SJCRH30 (cell line): ENCODE data around the gene LDHAL6B. TPM values are rescaled to one million over a fixed set of nuclear protein-coding genes. Genes with fewer than 3 reads are reported as not detected.
A peak's percentile ranks its signal among the peaks of the same experiment; 100 is the strongest.
"Not testable (repeated sequence)": the region's sequence is repeated elsewhere in the genome, so short reads cannot be mapped to it uniquely, and the experiment has no call there.

Experiments
- DNase-seq, 2 experiments: peaks; one replicate each; pipeline ENCODE4 v3.0.0-alpha.2; 2015 to 2020
- H3K27ac ChIP-seq: fragments of 250-450 bp; sonication (Bioruptor Pico); 2 replicates; pipeline ENCODE4 v1.5.1; 2020; ENCODE audit warnings: mild to moderate bottlenecking, moderate library complexity
- H3K27me3 ChIP-seq: fragments of 250-450 bp; sonication (Bioruptor Pico); 2 replicates; pipeline ENCODE4 v1.5.1; 2020; ENCODE audit warnings: mild to moderate bottlenecking, moderate library complexity
- H3K36me3 ChIP-seq: fragments of 250-450 bp; sonication (Bioruptor Pico); 2 replicates; pipeline ENCODE4 v1.5.1; 2020; ENCODE audit warnings: mild to moderate bottlenecking, moderate library complexity
- H3K4me1 ChIP-seq: fragments of 250-450 bp; sonication (Bioruptor Pico); 2 replicates; pipeline ENCODE4 v1.5.1; 2020; ENCODE audit warnings: mild to moderate bottlenecking, moderate library complexity
- H3K4me3 ChIP-seq: fragments of 250-450 bp; sonication (Bioruptor Pico); 2 replicates; pipeline ENCODE4 v1.5.1; 2020; ENCODE audit warnings: mild to moderate bottlenecking, moderate library complexity
- H3K9me3 ChIP-seq: fragments of 250-450 bp; sonication (Bioruptor Pico); replicated peaks from 2 replicates; pipeline ENCODE4 v1.5.1; 2020; ENCODE audit warnings: mild to moderate bottlenecking, moderate library complexity
- total RNA-seq: library from RNA; depleted of rRNA; stranded (reverse); fragments of >200 nt; shearing (Covaris generic); gene quantifications from 2 replicates; pipeline ENCODE4 v1.2.3, GENCODE V29; 2014; rRNA removed

Gene LDHAL6B
- total RNA-seq = not detected in 2 replicates

DNA sequence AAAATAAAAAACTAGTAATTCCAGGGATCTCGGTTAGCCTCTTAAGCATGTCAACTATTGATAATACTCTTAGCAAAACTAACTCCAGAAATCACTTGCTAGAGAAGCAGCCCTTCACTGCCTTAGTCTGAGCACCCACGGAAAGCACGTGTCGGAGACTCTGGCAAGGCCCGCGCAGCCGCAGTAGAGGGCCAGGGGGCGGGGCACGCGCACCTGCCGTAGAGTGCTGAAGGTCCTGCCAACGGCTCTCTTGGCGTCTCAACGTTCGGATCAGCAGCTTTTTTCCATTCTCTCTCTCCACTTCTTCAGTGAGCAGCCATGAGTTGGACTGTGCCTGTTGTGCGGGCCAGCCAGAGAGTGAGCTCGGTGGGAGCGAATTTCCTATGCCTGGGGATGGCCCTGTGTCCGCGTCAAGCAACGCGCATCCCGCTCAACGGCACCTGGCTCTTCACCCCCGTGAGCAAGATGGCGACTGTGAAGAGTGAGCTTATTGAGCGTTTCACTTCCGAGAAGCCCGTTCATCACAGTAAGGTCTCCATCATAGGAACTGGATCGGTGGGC, at the start of gene LDHAL6B:
Gene LDHAL6B, plus strand, starts transcription at position 221 of the 561 bp plus-strand sequence. Its CDS starts 98 bp downstream, at position 319.
- H3K27ac ChIP-seq = no peak within 1 kb of the TSS
- H3K4me3 ChIP-seq = no peak within 1 kb of the TSS
- no peak for DNase-seq
- no peaks in the 10 kb centered on the region for H3K27me3 ChIP-seq
- H3K36me3 ChIP-seq = peaks cover 62% of the 10 kb centered on the region
- no peaks in the 10 kb centered on the region for H3K9me3 ChIP-seq
- no peaks in the 10 kb centered on the region for H3K4me1 ChIP-seq

DNA sequence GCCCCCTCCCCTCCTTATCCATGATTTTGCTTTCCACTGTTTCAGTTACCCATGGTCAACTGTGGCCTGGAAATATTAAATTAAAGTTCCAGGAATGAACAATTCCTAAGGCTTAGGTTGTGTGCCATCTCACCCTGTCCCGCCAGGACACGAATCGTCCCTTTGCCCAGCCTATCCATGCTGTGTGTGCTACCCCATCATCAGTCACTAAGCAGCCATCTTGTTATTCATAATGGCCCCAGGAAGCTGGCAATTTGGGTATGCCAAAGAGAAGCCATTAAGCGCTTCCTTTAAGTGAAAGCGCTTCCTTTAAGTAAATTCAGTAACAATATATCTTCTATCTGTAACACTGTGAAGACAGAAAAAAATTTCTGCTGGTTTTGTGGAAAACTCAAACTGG, 49.2 kb upstream of the LDHAL6B start:
- Histone ChIP-seq H3K4me3 (no peak overlapping the region), H3K9me3 (no peaks in the 10 kb centered on the region), H3K36me3 (peaks cover 49% of the 10 kb centered on the region), H3K27ac (no peak overlapping the region), H3K4me1 (no peaks in the 10 kb centered on the region), H3K27me3 (no peaks in the 10 kb centered on the region)
- DNase-seq = no peak

DNA sequence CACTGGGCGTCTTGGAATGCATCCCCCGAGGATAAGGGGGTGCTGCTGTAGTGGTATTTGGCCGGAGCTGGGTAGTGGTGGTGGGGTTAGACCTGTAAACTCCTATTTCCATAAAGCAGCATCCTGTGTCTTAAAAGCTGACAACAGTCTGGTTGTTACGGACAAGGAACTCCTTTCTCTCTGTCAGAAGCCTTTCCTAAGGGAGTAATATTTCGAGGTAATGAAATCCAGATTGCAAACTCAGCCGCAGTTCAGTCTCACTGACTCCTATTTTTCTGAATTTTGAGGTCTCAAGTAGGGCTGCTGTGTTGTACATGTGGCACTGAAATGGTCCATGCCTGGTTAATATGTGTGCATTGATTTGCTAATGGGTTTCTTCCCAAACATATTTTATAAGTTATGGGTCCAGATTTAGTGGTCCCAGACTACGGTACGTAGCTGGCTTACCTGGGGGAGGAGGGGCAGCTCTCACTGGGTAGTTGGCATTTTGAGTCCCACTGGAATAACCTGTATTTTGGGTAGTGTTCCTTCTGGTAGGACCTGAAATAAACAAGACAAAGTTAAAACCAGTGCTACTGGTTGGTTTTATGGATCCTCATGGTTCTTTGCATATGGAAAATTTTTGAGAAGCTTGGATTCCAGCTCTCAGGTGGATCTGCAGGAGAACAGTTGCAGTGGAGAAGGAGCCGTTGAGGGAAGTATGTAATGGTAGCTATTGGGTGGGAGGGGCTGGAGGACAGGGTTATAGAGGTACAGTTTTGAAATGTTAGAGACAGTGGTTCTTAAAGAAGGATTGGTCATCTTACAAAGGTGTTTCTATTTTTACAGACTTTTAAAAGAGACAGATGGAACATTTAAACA, 48.6 kb upstream of the LDHAL6B start:
- H3K27me3 ChIP-seq = no peaks in the 10 kb centered on the region
- no peak overlapping the region for H3K27ac ChIP-seq
- no peaks in the 10 kb centered on the region for H3K4me1 ChIP-seq
- peaks cover 45% of the 10 kb centered on the region for H3K36me3 ChIP-seq
- no peak overlapping the region for H3K4me3 ChIP-seq
- DNase-seq = no peak
- H3K9me3 ChIP-seq = no peaks in the 10 kb centered on the region

DNA sequence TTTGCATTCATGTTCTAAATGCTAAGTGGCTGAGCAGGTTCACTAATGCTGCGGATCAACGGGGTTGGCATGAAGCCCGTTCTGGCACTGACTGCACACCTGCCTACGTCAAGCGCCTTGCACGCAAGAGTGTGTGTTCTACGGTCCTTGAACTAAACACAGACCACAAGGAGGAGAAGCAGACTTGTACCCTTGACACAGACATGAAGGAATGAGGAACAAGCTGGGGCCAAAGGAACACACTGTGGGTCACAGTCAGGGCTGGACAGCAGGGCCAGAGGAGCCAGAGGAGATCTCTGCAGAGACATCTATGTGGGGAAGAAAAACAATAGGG, 48.0 kb upstream of the LDHAL6B start:
- H3K36me3 ChIP-seq = peaks cover 43% of the 10 kb centered on the region
- DNase-seq = no peak
- no peak overlapping the region for H3K27ac ChIP-seq
- H3K9me3 ChIP-seq = no peaks in the 10 kb centered on the region
- no peak overlapping the region for H3K4me3 ChIP-seq
- no peaks in the 10 kb centered on the region for H3K27me3 ChIP-seq
- H3K4me1 ChIP-seq = no peaks in the 10 kb centered on the region

DNA sequence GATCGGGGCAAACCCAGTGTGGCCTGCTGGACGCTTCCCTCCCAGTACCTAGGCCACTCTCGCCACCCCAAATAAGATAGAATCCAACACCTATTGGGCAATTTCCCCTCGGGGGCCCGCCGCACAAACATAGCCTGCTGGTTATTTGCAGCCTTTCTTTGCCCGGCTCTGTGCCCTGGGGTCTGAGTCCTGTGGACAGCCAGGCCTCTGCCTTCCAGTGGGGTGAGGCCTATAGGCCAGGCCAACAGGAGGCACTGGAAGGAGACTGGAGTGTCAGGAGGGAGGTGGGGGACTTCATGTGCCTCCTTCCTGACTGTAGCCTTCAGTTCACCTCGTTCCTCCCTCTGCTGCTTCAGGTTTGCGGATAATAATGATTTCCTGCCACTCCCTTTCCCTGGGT, 47.4 kb upstream of the LDHAL6B start:
- H3K9me3 ChIP-seq = no peaks in the 10 kb centered on the region
- no peak overlapping the region for H3K4me3 ChIP-seq
- H3K4me1 ChIP-seq = no peaks in the 10 kb centered on the region
- H3K27me3 ChIP-seq = no peaks in the 10 kb centered on the region
- DNase-seq = no peak
- H3K36me3 ChIP-seq = peaks cover 39% of the 10 kb centered on the region
- no peak overlapping the region for H3K27ac ChIP-seq

DNA sequence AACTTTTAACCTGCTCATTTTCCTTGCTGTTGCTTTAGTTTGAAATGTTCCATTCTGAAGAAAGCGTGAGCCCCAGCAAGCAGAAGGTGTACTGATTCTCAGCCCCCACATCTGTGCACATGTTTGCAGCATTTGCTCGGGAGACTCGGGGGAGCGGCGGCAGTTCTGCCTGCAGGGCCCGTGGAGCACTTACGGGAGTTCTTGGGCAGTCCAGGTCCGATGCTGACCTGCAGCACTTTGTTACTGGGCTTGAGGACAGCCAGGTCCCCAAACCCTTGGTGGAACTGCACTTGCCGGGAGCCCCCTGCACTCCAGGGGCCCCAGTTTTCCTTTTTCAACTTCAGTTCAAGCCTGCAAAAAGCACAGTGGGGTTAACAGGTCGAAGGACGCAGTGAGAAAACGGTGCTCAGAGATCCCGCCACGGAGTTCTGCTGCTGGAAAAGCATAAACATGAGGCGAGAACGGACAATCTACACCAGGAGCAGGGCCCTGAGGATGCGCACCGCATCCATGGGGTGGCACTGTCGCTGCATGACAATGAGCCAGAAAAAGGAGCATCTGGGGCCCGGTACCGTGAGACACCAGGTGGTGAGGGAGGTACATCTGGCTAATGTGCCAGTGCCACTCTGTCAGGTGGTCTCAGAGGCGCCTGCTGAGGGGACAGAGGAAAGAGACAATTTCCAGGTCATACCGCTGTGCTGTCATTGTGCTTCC, 45.6 kb upstream of the LDHAL6B start:
- Histone ChIP-seq H3K27me3 (no peaks in the 10 kb centered on the region), H3K4me1 (peaks cover 8% of the 10 kb centered on the region; the same call in 1 of the 2 replicates), H3K27ac (no peak overlapping the region), H3K4me3 (no peak overlapping the region), H3K9me3 (no peaks in the 10 kb centered on the region), H3K36me3 (peaks cover 41% of the 10 kb centered on the region)
- no peak for DNase-seq

DNA sequence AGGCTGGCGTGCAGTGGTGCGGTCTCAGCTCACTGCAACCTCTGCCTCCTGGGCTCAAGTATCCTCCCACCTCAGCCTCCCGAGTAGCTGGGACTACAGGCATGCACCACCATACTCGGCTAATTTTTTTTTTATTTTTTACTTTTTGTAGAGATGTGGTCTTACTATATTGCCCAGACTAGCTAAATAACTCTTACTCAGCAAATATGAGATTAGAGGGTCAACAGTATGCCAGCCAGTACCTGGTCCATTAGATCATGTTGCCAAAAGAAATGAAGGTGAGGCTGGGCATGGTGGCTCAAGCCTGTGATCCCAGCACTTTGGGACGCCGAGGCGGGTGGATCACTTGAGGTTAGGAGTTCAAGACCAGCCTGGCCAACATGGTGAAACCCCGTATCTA, 44.6 kb upstream of the LDHAL6B start:
- H3K36me3 ChIP-seq = peaks cover 40% of the 10 kb centered on the region
- DNase-seq, H3K4me3 ChIP-seq, H3K27ac ChIP-seq, H3K9me3 ChIP-seq, H3K27me3 ChIP-seq: not testable (repeated sequence)
- H3K4me1 ChIP-seq = peaks cover 18% of the 10 kb centered on the region

DNA sequence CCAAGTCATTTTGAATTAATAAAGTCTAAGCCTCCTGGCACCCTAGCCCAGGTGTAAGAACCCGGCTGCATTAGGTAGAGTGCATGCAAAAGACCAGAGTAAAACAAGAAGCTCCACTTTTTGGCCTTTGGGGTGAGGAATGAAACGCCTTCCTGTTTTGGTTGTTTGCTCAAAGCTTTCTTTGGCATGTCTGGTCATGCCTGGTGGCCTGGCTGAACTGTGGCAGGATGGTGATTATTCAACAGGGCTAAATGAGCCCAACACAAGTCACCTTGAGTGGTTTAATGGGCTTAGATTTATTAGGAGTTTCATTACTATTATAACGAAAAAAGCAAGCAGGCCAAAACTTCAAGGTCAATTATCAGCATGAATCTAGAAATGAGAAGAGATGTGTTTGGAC, 40.9 kb upstream of the LDHAL6B start:
- Histone ChIP-seq H3K27me3 (no peaks in the 10 kb centered on the region), H3K27ac (no peak overlapping the region), H3K36me3 (peaks cover 39% of the 10 kb centered on the region), H3K9me3 (no peaks in the 10 kb centered on the region), H3K4me1 (peaks cover 19% of the 10 kb centered on the region), H3K4me3 (no peak overlapping the region)
- peak in 1 of 2 experiments; percentile 36 for DNase-seq

DNA sequence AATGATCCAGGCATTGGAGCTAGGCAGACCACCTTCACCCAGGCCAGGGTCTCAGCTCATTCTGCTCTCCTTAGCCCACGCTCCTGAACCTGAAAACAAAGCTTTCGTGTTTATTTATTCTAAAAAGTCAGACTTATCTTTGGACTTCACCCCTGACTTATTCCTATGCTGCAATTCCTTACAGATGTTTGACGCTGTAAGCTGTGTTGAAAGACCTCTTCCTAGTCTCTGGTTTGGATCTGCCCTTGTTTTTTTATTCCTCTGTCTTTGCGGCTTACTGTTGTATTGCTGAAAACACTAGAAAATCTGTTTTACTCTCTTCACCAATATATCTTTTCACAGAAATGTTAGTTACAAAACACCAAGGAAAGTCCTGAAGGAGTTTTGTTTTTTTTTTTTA, 40.5 kb upstream of the LDHAL6B start:
- Histone ChIP-seq H3K4me1 (peaks cover 19% of the 10 kb centered on the region), H3K36me3 (peaks cover 39% of the 10 kb centered on the region), H3K27ac (no peak overlapping the region), H3K9me3 (no peaks in the 10 kb centered on the region), H3K27me3 (no peaks in the 10 kb centered on the region), H3K4me3 (no peak overlapping the region)
- DNase-seq = no peak

DNA sequence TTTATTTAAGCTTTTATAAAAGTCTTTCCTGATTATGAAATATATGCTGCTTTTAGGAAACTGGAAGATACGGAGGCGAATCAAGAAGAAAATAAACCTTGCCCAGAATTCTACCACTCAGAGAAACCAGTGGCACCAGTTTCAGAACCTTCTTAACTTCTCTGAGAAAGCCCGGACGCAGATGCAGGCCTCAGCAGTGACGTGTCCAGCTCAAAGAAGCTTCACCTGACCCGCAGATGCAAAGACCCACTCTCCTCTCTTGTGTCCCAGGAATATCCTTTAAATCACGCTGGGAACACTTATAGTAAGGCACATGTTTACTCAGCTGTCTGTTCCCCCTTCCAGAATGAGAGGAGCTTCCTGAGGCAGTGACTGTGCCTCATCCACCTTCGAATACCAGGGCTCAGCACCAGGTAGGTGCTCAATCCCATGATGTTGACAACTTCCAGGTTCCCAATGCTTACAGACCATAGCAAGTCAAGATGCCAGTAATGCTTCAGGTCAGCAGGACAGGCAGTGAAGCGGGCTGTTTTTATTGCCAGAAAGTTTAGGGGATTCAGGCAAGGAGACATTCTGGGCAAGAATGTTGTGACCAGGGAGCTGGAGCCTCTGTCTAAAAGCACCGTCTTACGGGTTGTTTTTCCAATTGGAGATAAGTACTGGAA, 39.9 kb upstream of the LDHAL6B start:
- H3K4me3 ChIP-seq = no peak overlapping the region
- H3K27me3 ChIP-seq = no peaks in the 10 kb centered on the region
- peaks cover 19% of the 10 kb centered on the region for H3K4me1 ChIP-seq
- no peaks in the 10 kb centered on the region for H3K9me3 ChIP-seq
- peak in 1 of 2 experiments; percentile 31 for DNase-seq
- H3K27ac ChIP-seq = no peak overlapping the region
- H3K36me3 ChIP-seq = peaks cover 38% of the 10 kb centered on the region

DNA sequence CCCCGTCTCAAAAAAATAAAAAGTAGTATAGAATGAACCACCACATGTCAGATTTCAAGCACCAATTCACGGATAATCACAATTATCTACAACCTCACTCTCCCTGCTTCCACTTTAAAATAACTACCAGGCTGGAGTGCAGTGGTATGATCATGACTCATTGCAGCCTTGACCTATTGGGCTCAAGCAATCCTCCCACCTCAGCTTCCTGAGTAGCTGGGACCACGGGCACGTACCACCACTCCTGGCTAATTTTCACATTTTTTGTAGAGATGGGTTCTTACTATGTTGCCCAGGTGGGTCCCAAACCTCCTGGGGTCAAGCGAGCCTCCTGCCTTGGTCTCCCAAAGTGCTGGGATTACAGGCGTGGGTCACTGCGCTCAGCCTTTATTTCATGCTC, 38.1 kb upstream of the LDHAL6B start:
- no peak overlapping the region for H3K27ac ChIP-seq
- peaks cover 19% of the 10 kb centered on the region for H3K4me1 ChIP-seq
- no peak overlapping the region for H3K4me3 ChIP-seq
- no peak for DNase-seq
- H3K36me3 ChIP-seq = peaks cover 41% of the 10 kb centered on the region
- H3K9me3 ChIP-seq = no peaks in the 10 kb centered on the region
- H3K27me3 ChIP-seq = no peaks in the 10 kb centered on the region

DNA sequence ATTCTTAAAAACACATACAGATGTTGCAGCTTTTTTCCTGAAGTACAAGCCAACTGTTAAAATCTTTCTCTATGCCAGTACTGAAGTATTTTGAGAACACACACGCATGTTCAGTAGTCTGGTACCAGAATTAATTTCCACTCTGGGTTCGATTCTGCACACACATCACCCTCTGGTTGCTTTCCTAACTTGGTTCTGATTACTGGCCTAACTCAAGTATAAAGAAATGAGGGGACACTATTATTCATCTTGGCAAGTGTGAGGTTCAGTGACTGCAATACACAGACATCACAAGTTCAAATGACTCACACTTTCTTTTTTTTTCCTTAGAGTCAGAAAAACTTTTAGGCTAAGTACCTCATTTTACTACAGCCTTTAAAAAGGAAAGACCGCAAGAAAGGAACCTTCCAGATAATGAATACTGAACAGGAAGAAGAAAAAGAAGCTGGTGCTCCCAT, 37.4 kb upstream of the LDHAL6B start:
- H3K27ac ChIP-seq = no peak overlapping the region
- H3K27me3 ChIP-seq = no peaks in the 10 kb centered on the region
- H3K36me3 ChIP-seq = peaks cover 41% of the 10 kb centered on the region
- H3K4me1 ChIP-seq = peaks cover 19% of the 10 kb centered on the region
- no peak overlapping the region for H3K4me3 ChIP-seq
- no peak for DNase-seq
- H3K9me3 ChIP-seq = no peaks in the 10 kb centered on the region

DNA sequence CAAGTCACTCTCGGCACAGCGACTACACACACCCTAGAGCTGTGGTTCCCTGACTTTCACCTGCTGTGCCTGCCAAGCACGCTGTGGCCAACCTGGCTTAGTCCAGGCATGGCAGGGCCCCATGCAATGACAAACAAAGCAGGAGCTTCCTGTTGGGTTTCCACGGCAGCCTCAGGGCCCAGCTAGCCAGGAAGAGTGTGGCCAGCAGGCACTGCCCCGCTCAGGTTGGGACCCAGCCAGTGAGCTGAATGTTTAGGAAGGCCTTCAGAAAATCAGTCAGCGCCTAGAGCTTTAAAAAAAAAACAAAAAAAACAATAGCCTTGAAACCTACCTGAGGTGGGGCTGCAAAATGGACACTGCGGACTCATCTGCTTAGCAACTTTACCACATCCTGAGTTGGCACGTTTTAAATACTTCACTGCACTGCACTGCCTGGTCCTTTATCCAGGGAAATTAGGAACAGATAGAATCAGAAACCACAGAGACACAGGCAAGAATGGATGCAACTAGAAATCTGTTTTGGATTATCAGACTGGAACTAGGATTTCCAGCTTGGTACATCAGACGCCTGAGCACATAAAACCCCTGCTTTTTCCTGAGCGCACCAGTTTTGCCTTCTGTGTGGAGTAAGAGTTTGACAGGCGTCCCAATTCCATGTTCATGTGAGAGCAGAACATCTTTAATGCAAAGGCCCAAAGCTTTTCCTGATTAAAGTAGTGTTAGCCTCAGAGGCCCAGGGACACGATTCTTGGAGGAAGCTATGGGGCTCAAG, 36.2 kb upstream of the LDHAL6B start:
- Histone ChIP-seq H3K9me3 (no peaks in the 10 kb centered on the region), H3K27me3 (no peaks in the 10 kb centered on the region), H3K4me1 (peaks cover 23% of the 10 kb centered on the region), H3K36me3 (peaks cover 39% of the 10 kb centered on the region), H3K27ac (no peak overlapping the region), H3K4me3 (no peak overlapping the region)
- DNase-seq = no peak

DNA sequence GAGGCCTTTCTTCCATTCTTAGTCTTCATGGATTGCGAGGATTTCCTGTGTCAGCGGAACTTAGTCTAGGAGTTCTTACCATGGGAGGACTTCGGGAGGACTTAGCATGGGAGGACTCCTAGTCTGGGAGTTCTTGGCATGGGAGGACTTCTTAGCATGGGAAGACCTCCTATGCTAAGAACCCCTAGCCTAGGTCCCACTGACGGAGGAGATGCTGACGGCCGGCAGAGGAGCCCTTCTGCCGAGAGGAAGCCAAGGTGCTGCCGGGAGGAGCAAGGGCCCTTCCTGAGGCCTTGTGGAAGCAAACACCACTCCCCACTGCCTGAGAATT, 35.6 kb upstream of the LDHAL6B start:
- peaks cover 34% of the 10 kb centered on the region for H3K36me3 ChIP-seq
- no peaks in the 10 kb centered on the region for H3K27me3 ChIP-seq
- H3K9me3 ChIP-seq = no peaks in the 10 kb centered on the region
- H3K4me1 ChIP-seq = peaks cover 17% of the 10 kb centered on the region
- H3K27ac ChIP-seq = no peak overlapping the region
- no peak for DNase-seq
- H3K4me3 ChIP-seq = no peak overlapping the region
